ENCODE measurements around the gene GUCY1A2.

GRCh38 chr11:106745941-106746340 lies 272.3 kb downstream of the GUCY1A2 start:
- TF ChIP-seq, protein P1, sequence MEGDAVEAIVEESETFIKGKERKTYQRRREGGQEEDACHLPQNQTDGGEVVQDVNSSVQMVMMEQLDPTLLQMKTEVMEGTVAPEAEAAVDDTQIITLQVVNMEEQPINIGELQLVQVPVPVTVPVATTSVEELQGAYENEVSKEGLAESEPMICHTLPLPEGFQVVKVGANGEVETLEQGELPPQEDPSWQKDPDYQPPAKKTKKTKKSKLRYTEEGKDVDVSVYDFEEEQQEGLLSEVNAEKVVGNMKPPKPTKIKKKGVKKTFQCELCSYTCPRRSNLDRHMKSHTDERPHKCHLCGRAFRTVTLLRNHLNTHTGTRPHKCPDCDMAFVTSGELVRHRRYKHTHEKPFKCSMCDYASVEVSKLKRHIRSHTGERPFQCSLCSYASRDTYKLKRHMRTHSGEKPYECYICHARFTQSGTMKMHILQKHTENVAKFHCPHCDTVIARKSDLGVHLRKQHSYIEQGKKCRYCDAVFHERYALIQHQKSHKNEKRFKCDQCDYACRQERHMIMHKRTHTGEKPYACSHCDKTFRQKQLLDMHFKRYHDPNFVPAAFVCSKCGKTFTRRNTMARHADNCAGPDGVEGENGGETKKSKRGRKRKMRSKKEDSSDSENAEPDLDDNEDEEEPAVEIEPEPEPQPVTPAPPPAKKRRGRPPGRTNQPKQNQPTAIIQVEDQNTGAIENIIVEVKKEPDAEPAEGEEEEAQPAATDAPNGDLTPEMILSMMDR (conservative IDR thresholded peaks at IDR 0.05; ENCODE audit: low read depth, low read length) = no peak
- no peak for TF ChIP-seq EZH2 (IDR thresholded peaks at IDR 0.05; ENCODE audit: low read length, unreplicated experiment)
